GOT3 (cell line): ENCODE data around the gene CAMK1G.

Experiments used
- DNase-seq: peaks from one replicate; lab custom pipeline; 2025; ENCODE audit warnings: mixed read lengths; lab: John Stamatoyannopoulos, UW

The CAMK1G gene

DNA sequence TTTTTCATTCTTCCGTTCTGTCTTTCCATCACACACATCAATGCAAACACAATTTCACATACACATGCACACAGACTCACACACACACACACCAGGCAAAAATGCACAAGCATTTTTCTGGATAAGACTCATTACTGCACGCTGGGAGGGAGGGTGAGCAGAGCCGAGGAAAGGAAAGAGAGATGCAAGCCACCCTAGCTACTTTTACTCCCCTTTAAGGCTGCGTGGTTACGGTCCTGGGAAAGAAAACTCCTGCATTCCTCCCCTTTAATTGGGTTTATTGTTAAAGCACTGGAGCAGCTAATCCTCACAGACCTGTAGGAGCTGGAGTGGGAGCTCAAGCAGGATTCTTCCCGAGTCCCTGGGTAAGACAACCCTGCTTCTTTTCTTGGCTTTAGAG lies at the start of gene CAMK1G:
TSS of gene CAMK1G (plus strand) at position 307 of the 400 bp plus-strand sequence. CDS start 11,270 bp downstream, outside the sequence.
- DNase-seq = no peak

DNA sequence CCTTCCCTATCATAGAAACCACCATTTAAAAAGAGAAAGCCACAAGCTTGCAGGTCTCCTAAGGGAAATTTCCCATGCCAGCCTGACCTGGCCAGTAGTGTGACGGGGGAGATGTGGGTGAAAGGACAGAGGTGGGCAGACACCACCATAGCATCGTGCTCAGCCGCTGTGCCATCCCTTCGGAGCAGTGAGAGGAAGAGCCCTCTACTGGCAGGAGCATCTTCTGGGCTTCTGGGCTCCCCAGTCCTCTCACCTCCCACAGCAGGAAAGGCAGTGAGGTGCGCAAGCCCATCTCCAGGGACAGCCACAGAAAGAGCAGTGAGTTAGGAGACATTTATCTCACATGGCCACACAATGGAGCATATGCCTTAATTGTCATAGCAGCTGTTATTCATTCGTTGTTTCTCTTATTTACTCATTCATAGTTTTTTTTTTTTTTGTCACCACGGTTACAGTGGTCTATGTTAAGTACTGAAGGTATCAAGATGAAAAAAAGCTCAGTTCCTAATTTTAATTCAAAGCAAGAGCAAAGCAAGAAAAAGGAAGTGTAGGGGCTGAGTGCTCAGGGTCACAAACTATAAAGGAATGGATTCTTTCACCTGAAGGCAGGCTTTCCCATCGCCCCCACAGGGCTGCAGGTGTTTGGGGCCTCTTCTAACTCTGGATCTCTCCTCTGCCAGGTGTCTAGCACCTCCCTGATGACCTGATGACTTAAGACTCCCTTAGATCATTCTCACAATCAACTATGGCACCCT lies 48.8 kb upstream of the CAMK1G start:
- DNase-seq = no peak

DNA sequence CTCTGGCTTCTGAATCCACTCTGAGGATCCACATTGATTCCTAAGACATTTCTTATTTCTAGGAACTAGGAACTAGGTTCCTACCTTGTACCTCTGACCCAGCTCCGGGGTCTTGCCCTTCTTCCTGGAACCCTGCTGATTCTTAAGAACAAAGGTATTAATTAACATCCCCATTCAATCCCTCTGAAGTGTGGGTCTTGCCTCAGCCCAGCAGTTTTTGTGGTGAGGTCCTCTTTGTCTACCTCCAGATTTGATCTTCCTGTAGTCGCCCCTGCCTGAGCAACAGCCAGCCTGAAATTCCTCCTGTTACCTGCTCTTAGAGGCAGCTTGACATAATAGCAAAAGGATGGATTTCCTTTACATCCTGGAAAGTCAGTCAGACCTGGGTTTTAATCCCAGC lies 46.7 kb upstream of the CAMK1G start:
- no peak for DNase-seq

DNA sequence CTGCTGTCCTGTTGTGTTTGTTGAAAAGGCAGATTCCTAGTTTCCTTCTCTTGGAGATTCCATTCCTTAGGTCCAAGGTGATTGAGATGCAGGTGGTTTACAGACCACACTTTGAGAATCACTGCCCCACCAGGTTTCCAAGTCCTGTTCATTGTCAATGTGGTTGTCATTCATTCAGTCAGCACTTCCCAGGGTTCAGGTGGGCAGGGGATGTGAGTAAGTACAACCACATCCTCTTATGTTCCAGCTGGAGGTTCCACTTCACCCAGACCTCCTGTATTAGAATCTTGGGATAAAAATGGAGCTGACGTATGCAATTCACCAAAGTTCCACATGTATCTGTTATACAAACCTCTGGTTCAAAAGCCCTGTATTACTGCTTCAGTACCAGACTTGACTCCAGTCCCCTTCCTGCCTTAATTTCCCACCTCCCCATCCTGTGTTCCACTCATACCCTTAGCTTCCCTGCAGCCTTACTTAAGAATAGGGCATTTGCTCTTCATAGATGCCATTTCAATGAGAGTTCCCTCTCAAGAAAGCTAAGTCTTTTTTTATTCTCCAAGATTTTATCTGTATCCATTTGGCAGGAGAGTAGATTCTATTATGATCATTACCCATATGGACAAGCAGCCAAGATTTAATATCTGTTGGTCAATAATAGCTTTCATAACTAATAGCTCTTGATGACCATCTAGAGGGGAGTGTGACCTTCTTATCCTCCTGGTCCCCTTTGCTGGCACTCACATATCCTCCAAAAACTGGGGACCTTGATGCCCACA lies 46.0 kb upstream of the CAMK1G start:
- DNase-seq = no peak

DNA sequence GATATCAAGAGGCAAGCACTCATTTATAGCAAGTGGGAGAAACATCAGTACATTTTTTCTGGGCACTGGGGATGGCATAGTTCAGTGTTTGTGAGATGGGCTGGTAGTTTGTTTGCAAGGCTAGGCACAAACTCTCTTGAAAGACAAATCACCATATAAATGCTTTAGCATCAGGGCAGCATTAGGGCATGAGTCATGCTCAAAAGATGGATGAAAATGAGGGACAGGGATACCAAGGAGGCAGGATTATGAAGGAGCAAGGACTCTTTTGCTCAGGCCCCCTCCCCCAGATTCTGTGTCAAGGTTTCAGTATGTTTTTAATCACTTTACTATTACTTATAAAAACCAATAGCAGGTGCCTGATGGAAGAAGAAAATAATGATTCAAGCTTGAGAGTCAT lies 43.9 kb upstream of the CAMK1G start:
- no peak for DNase-seq

DNA sequence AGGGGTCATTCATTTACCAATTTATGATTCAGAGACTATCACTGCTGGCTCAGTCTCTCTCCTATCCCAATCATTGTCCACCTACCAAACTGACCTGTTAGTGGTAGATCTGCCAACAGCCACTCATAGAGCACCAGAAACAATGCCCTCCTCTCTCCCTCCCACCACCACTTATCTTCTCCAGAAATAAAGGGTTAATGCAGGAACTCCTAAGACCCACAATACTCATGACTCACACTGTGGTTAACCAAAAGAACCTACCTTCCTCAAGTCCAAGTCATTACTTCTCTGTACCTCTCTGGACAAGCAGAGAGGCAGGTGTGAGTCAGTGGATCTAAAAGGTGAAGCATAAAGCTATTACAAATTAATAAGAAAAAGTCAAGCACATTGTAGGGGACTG lies 40.9 kb upstream of the CAMK1G start:
- DNase-seq = no peak

DNA sequence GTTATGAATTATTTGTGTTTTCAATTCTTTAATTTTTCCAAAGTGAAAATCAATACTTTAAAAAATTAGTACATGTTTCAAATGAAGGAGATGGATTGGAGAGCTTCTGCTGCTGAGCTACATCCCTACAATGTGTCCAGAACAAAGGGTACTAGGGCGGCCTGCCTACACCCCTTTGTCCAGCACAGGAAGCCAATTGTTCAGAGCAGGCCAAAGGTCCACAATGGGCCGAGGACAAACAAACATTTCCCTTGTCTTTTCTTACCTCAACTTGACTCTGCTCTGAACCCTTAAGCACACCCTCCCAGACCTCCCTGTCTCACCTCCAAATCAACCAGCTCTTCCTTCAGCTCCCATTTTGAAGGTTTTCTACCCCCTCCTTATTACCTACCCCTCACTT lies 39.4 kb upstream of the CAMK1G start:
- no peak for DNase-seq

DNA sequence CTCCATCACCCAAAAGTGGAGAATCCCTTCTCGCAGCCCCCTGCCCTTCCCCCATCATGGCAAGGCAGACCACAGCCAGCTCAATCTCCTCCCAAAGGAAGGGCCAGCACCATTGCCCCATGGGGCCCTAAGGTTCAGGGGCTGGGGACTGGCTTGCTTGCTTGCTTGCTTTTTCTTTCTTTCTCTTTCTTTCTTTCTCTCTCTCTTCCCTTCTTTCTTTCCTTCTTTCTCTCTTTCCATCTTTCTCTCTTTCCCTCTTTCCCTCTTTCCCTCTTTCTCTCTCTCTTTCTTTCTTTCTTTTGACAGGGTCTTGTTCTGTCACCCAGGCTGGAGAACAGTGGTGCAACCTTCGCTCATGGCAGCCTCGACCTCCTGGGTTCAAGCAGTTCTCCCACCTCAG lies 38.1 kb upstream of the CAMK1G start:
- DNase-seq = no peak

DNA sequence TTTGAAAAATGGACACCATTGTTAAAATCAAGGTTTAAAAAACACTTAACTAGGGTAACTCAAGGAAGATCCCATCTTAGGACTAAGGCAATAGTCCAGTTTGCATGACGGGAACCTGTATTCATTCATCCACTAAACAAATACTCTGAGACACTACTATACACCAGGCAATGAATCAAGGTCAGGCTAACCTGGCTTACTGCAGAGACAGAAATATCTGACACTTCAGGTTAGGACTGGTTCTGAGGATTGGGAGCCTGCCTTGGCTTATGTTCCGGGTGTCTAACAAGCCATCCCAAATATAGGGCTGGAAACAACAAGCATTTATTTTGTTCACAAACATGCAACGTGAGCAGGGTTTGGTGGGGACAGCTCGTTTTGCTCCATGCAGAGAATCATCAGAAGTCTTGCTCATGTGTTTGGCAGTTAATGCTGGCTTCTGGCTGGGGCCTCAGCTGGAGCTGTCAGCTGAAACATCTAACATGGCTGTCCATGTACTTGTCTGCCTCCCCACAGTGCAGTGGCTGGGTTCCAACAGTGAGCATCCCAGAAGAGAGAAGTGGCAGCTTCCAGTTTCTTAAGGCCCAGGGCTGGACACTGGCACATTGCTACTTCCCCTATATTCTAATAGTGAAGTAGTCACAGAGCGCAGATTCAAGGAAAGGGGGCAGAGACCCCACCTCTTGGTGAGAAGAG lies 37.0 kb upstream of the CAMK1G start:
- DNase-seq = no peak

DNA sequence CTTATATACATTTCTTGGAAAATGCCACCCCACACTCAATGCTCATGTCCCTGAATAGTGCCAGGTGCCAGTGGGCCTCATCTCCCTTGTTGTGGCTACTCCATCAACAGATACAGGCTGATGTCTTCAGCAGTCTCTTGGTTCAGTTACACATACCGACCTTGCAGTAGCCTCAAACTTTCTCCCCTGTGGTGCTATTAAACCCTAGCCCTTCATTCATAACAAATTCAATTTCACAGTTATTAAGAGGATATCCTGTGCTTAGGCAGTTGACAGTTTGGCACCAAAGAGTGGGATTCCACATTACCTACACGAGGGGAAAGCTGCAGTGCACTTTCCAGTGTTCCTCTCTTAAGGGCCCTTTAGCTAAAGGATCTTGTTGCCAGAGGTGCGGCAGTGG lies 35.9 kb upstream of the CAMK1G start:
- DNase-seq = no peak

DNA sequence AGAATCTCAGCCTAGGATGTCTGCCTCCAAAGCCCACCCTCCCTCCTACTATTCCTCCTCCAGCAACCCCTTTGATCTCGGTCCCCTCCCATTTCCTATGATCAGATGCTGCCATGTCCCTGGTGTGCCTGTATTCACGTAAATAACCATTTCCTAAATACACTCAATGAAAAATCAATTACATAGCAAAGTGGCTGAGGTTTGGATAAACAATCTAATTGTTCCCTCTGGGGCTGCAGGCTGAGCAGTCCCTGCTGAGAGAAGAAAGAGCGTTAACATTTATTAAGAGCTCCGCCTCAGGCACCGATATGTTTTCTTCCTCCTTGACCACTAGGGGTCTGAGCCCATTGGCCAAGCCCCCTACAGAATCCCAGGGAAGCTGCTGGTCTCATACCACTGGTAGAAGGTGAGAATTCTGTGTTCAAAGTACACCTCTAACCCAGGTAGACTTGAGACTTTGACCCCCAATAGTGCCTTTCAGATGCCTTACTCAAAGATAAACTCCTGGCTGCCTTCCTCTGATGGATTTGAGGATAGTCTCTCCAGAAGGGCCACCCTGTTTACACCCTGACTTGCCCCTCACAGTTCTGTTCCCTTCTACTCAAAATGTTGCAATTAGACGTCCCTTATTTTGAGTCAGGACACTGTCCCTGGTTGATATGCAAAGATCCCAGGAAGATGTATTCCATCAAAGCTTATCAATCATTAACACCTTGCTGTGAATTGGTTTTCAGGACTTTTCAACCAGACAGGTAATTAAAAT lies 33.9 kb upstream of the CAMK1G start:
- DNase-seq = no peak

DNA sequence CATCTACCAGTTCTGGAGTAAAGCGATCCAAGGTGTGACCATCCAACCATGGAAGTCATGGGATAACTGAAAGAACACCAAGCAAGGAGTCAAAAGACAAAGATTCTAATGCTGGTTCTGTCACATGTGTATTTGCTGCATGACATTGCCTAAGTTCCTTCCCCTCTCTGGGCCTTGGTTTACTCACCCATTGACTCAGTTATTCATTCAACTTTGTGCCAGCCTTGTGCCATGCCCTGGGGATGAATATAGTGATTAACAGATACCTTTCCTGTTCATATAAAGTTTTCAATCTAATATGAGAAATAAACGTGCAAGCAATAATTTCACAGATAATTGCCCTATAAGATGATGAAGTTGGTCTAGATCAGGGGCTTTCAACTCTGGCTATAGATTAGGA lies 33.0 kb upstream of the CAMK1G start:
- DNase-seq = no peak

DNA sequence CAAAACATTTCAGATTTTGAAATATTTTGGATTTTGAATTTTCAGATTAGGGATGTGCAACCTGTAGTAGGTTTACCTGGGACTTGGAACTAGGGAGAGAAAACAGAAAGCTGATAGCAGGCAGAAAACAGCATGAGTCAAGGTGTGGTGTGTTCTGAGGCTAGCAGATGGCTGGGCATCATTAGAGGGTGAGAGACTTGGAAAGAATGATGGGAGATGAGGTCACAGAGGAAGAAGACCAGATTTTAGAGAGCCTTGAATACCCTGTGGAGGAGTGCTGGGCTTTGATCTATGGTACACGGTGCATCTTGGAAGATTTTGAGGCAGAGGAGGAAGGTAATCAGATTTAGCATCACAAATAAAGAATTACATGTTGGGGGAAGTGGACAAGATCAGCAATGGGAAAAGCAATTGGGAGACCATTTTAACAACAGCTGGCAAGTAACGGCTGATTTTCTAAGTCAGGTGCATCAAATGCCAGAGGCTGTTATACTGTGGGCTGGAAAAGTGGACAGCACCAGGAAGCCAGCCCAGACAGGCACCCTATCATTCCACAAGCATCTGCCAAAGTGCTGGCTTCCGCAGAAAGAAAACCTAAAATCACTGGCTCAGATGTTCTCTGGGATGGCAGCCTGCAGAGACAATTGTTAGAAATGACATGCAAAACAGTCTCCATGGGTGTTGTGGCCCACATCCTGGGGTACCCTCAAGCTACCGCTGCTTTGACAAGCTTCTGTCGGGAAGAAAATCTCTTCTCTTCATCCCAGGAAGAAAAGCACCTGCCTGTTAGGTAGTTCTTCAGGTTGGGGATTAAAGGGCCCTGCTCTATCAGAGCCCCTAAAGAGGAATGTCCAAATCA lies 30.9 kb upstream of the CAMK1G start:
- no peak for DNase-seq

DNA sequence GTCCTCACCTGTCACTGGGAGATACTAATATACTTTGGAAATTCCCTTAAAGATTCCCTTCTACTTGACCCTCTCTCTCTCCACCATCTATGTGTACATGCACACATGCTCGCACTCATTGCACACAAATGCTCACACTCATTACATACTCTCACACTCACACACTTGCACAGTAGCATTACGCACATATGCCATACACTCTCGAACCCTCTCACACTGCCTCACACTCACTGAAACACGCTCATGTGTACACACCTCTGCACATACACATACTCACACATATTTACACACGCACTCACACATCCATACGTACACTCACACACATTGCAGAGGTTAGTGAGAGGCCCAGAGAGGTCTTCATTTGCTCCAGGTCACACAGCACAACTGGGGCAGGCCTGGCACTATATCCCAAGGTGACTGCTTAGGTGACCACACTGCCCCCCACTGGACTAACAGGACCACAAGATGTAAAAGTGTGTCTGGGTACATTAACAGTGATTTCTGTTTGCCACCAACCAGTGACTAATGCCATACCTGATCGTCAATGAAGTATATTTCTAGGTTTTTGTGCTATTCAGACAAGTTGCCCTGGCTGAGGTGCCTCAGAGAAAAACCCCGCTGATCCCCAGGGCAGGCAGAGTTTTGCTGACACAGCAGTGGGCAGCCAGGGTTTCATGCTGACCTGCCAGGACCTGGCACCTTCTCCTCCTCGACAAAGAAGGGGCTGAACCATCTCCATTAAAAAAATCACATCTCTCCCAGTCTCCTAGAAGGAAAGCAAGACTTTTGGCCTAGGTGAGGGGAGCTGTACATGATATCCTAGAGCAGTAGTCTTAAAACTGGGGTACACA lies 28.5 kb upstream of the CAMK1G start:
- no peak for DNase-seq

DNA sequence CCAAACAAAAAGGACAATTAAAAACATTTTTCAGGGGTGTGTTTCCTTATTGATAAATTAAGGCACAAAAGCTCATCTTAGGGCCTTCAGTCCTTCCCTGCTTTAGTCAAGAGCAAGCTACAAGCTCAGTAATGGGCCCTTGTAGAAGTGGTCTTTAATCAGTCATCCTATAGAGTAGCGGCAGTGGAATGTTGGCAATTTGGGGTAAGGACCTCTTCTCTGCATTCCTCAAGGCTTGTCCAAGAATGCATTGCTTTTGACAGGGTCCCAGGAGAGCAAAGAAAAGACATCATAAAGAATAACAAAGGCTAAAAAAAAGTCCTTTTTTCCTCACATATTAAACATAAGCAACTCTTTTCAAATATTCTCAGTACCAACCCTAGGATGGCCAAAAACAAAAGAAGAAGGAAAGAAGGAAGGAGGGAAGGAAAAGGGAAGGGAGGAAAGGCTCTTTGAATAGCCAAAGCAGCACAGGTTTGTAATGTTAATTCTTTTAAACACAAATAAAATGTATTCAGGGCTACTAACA lies 27.3 kb upstream of the CAMK1G start:
- DNase-seq = no peak

DNA sequence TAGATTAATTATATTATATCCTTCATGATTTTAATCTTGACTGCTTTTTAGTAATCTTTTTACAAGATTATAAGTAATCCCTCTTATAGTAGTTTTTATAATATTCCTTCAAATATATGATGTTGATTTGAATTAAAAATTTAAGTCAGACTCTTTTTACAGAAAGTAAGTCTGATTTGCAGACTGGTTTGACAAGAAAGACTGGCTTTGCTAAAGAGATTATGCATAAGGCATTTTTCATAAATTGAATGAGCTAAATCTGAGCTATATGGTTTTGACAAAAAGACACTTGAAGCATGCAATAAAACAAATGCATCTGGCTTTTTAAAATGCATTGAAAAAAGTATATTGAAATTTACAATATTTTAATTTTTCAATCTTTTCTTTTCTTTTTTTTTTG lies 26.3 kb upstream of the CAMK1G start:
- DNase-seq = no peak

DNA sequence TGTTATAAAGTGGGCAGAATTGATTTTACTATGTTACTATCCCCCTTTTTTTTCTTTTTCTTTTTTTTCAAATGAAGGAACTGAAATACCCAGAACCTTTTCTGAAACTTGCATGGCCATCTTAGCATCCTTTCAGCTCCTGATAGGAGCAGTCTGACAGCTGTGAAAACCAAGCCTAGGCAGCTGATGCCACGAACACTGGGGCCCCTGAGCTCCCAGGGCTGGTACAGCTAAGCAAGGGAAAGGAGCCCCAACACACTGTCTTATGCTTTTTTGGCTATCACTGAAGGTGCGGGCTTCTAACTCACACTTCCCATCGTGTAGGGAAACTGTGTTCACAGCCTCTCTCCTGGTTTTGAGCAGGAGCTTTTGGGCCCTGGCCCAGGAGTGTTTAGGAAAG lies 23.0 kb upstream of the CAMK1G start:
- DNase-seq = no peak

DNA sequence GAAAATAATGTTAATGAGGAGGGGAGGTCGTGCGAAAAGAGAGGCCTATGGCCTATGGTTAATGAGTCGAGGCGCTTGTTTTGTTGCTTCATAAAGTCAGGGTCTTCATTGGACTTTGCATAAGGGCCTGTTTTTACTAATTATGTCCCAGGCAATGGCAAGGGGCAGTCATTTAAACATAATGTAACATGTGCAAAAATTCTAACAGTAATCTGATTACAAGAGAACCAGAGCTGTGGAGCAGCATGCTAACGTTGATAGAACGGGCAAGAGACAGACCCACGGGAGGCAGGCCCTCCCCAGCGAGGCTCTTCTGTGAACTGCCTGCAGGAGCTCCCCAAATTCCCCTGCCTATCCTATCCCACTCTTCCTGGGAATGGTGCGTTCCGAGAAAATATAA lies 22.6 kb upstream of the CAMK1G start:
- DNase-seq = no peak

DNA sequence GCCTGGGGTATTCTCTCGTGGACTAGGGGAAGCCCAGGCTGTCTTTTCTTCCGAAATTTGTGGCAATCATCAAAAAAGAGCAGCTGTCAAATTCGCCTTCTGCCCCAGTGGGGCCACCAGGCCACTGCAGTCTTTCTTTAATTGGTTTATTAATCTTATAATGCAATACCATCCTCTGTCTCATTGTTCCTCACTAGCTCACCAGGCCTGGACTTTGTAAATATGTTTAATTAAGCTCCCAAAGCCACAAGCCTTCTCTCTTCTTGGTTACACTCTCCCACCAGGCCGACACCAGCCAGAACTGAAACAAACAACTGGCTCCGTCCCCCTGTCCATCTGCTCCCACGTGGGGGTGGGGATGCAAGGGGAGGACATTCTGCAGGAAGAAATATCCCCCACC lies 22.0 kb upstream of the CAMK1G start:
- DNase-seq = no peak

DNA sequence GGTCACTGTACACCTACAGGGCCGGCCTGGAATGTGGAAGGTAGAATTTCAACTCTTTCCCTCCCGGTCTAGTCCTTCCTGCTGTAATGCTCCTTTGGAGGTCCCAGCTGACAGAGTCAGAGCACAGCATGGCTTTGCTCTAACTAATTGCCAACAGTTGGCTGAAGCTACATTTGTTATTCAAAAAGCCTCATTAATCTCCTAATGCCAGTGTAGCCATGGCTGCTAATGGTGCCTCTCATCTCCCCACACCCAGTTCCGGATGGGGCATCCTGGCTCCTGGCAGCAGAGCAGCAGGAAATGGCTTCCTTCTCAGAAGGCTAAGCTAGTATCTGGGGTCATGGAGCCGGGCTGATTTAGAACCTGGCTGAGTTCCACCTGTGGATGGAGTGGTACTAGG lies 18.7 kb upstream of the CAMK1G start:
- DNase-seq = no peak
